LNCaP clone FGC (cell line): ENCODE data around the gene OR4B1.

Experiments
- DNase-seq: peaks from one replicate; pipeline ENCODE4 v3.0.0-alpha.2; 2011; ENCODE audit warnings: low read depth
- H3K4me3 ChIP-seq: 2 replicates; pipeline ENCODE4 v1.5.1; 2011; ENCODE audit warnings: mild to moderate bottlenecking, low read depth, low read length, control low read depth
- TF ChIP-seq, protein P1 (sequence below): IDR thresholded peaks from 2 replicates; pipeline ENCODE4 v1.5.1; 2012; ENCODE audit warnings: mild to moderate bottlenecking; ENCODE audit not compliant: control insufficient read depth, insufficient read depth; ENCODE audit errors: extremely low read depth

The OR4B1 gene

DNA sequence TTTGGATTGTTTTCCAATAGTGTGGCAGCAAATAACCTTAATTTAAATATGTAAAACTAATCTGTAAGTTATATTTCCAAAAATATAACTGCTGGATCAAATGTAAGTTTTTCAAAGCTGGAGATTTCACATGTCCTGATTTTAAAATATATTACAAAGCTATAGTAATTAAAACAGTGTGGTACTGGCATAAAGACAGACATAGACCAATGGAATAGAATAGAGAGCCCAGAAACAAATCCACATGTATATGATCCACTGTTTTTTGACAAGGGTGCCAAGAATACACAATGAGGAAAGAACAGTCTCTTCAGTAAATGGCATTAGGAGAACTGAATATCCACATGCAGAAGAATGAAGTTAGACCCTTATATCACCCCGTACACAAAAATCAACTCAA is 32.3 kb downstream of the OR4B1 start:
- DNase-seq, result no peak
- no peak overlapping the region for H3K4me3 ChIP-seq
- TF ChIP-seq, protein P1, sequence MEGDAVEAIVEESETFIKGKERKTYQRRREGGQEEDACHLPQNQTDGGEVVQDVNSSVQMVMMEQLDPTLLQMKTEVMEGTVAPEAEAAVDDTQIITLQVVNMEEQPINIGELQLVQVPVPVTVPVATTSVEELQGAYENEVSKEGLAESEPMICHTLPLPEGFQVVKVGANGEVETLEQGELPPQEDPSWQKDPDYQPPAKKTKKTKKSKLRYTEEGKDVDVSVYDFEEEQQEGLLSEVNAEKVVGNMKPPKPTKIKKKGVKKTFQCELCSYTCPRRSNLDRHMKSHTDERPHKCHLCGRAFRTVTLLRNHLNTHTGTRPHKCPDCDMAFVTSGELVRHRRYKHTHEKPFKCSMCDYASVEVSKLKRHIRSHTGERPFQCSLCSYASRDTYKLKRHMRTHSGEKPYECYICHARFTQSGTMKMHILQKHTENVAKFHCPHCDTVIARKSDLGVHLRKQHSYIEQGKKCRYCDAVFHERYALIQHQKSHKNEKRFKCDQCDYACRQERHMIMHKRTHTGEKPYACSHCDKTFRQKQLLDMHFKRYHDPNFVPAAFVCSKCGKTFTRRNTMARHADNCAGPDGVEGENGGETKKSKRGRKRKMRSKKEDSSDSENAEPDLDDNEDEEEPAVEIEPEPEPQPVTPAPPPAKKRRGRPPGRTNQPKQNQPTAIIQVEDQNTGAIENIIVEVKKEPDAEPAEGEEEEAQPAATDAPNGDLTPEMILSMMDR, result no peak

DNA sequence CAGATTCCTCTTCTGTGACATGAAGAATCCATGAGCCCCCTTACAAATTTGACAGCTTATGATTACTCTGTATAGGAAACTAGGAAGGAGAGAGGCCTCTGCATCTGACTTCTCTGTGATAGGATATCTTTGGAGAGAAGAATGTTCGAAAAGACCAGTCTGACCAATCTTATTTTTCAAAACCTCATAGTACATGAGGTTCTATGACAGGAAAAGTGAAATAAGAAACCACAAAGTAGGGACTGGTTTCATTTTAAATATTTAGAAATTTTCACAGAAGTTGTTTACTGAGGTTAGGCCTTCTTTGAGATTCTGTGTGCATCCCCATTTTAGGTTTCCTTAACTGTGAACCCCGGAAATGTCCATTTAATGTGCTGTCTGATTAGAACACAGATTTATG is 45.0 kb downstream of the OR4B1 start:
- H3K4me3 ChIP-seq, result no peak overlapping the region
- TF ChIP-seq, protein P1, result no peak
- DNase-seq, result no peak

DNA sequence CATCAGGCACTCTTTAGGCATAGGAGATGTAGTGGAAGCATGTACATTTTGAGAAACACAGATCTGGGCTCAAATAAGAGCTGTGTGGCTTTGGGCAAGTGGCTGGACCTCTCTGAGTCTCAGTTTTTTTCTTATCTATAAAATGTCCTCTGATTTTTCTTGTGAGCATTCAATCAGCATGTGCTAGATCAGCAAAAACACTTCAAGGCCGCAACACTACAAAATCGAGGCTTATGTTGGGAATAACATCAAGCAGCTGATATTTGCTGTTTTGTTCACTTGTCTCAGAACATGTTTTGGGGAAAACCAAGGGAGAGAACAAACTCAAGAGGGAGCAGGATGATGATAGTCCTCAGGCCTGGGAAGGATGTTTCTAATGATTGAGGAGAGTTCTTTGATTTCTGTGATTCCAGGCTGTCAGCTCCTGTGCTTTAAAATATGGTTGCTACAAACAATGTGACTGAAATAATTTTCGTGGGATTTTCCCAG is 46.9 kb downstream of the OR4B1 start, which contains the start of gene OR4X1:
TSS of gene OR4X1 (plus strand) at position 439 of the 489 bp plus-strand sequence. CDS start at position 439, 0 bp downstream.
- H3K4me3 ChIP-seq, result no peak within 1 kb of the TSS
- TF ChIP-seq, protein P1, result no peak
- DNase-seq, result no peak
